Measurements from ENCODE around the gene MED12L. TPM values are rescaled to one million over a fixed set of nuclear protein-coding genes. Genes with fewer than 3 reads are reported as not detected.

MED12L gene
- total and polyA plus RNA-seq, 9 of the 15 experiments (the other 6 are each of a cell fraction or from before 2014, with no cell fraction given) = not detected

DNA sequence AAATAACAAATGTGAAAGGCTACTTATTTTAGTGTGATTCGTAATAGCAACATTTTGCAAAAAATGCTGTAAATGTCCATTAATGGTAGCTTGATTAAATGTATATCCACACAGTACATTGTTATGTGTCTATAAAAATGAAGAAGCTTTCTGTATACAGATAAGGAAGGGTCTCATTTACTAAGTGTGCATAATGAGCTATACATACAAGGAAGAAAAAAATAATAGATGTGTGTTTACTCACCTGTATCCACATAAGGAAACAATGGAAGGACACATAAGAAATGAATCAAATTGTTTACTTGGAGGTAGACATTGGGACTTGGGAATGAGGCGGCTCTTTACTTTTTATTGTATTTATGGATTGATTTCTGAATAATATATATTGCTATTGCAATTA lies 34.9 kb downstream of the MED12L start:
- BruUV-seq (replicated peaks) = no TSS peak
- FAIRE-seq = no peak
- no peak for TF ChIP-seq NFYB (IDR thresholded peaks at IDR 0.05; ENCODE audit: extremely low read depth, insufficient read length)
- TF ChIP-seq, protein P1, sequence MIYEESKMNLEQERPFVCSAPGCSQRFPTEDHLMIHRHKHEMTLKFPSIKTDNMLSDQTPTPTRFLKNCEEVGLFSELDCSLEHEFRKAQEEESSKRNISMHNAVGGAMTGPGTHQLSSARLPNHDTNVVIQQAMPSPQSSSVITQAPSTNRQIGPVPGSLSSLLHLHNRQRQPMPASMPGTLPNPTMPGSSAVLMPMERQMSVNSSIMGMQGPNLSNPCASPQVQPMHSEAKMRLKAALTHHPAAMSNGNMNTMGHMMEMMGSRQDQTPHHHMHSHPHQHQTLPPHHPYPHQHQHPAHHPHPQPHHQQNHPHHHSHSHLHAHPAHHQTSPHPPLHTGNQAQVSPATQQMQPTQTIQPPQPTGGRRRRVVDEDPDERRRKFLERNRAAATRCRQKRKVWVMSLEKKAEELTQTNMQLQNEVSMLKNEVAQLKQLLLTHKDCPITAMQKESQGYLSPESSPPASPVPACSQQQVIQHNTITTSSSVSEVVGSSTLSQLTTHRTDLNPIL (CRISPR knock-in tag; IDR thresholded peaks at IDR 0.05) = no peak
- no peak for TF ChIP-seq JUN (IDR thresholded peaks at IDR 0.05; ENCODE audit: borderline replicate concordance, low read depth, low read length)
- TF ChIP-seq JUN (CRISPR knock-in tag; IDR thresholded peaks at IDR 0.05; ENCODE audit: borderline replicate concordance) = no peak
- TF ChIP-seq GABPB1 (CRISPR knock-in tag; IDR thresholded peaks at IDR 0.05) = no peak
- no peak for TF ChIP-seq STAT5B (CRISPR knock-in tag; IDR thresholded peaks at IDR 0.05)
- TF ChIP-seq STAT5A (IDR thresholded peaks at IDR 0.05; ENCODE audit: borderline replicate concordance, low read length) = no peak
- no peak for TF ChIP-seq ZNF445 (CRISPR knock-in tag; IDR thresholded peaks at IDR 0.05; ENCODE audit: low read depth)
- ChIA-PET POLR2A (no interaction called here), CTCF (ENCODE audit: low intra/inter-chr PET ratio) (interaction anchor here (0.6 kb wide), 1 partner anchor 25 kb away, joined by 3 read pairs; no protein-coding TSS in a partner anchor)
- no peaks in the 10 kb centered on the region; a peak in 1 of 5 replicates for H3K4me1 ChIP-seq (replicated peaks in 1 of 2; ENCODE audit: control insufficient read depth in 2 of 2, insufficient read depth in 2 of 2, low read length in 2 of 2)
- intact Hi-C loops (cut with micrococcal nuclease) = no loop called here
- in situ Hi-C loops (cut with MboI) = no loop called here
- H3K9ac ChIP-seq (ENCODE audit: insufficient read depth in 1 of 2, low read depth in 2 of 2, low read length in 2 of 2) = no peak overlapping the region
- no peak overlapping the region for H2AFZ ChIP-seq (ENCODE audit: low read depth, low read length)
- no peaks in the 10 kb centered on the region for H3K9me1 ChIP-seq (ENCODE audit: control insufficient read depth, insufficient read depth, low read length)
- no peaks in the 10 kb centered on the region for H3K79me2 ChIP-seq (ENCODE audit: control insufficient read depth, insufficient read depth, low read length)
- H3K27ac ChIP-seq (ENCODE audit: extremely low read depth, low read depth, low read length) = no peak overlapping the region
- no peak for DNase-seq (ENCODE audit: extremely low read depth in 1 of 4, low spot score in 3 of 4)
- H4K20me1 ChIP-seq (replicated peaks; ENCODE audit: control insufficient read depth, insufficient read depth, low read length) = no peaks in the 10 kb centered on the region
- no peak overlapping the region for H3K4me3 ChIP-seq
- no peaks in the 10 kb centered on the region for H3K36me3 ChIP-seq (ENCODE audit: control insufficient read depth, insufficient read depth, low read length)
- no peak for ATAC-seq
- no peak overlapping the region for H3K4me2 ChIP-seq (ENCODE audit: insufficient read depth, low read length)
- peaks cover 0 to 4% of the 10 kb centered on the region in 2 experiments; a peak in 1 of 5 replicates for H3K27me3 ChIP-seq (ENCODE audit: control insufficient read depth in 2 of 2, insufficient read depth in 2 of 2, low read length in 2 of 2)
- H3K9me3 ChIP-seq (replicated peaks; ENCODE audit: control insufficient read depth, insufficient read depth, low read depth, low read length) = no peaks in the 10 kb centered on the region
- 2% methylated on average over 2 of the region's 2 CpGs for WGBS (ENCODE audit: insufficient coverage, low coverage, missing lambda C conversion rate)

All from K562 (cell line).